OCI-LY3 (cell line): Measurements from ENCODE around the gene RIOX2.

Experiments
- H2AFZ ChIP-seq: fragments of 200-600, 300-600 bp; shearing (Covaris generic); 2 replicates; pipeline ENCODE4 v1.6.0; 2014; ENCODE audit warnings: antibody characterized with exemption, low read depth, low read length
- H3K27ac ChIP-seq: fragments of 200-600, 300-600 bp; sonication (generic); 2 replicates; pipeline ENCODE4 v1.5.1; 2014; ENCODE audit warnings: mild to moderate bottlenecking, low read length, moderate library complexity, mixed read lengths
- H3K27me3 ChIP-seq: fragments of 200-600, 300-600 bp; sonication (generic); 2 replicates; pipeline ENCODE4 v1.6.1; 2014; ENCODE audit warnings: low read depth, low read length, mixed read lengths
- H3K36me3 ChIP-seq: fragments of 200-600, 300-600 bp; sonication (generic); replicated peaks from 2 replicates; pipeline ENCODE3; 2014; ENCODE audit warnings: low read depth, low read length, mixed read lengths
- H3K4me1 ChIP-seq: fragments of 300-600, 200-600 bp; sonication (generic); 2 replicates; pipeline ENCODE4 v1.6.1; 2014; ENCODE audit warnings: low read length, mixed read lengths
- H3K4me2 ChIP-seq: fragments of 200-600, 300-600 bp; sonication (generic); 2 replicates; pipeline ENCODE4 v1.6.1; 2014; ENCODE audit warnings: low read length, mixed read lengths
- H3K4me3 ChIP-seq: fragments of 300-600, 200-600 bp; sonication (generic); 2 replicates; pipeline ENCODE4 v1.5.1; 2014; ENCODE audit warnings: antibody characterized with exemption, mild to moderate bottlenecking, low read length, moderate library complexity
- H3K79me2 ChIP-seq: fragments of 300-600, 200-600 bp; shearing (Covaris generic); 2 replicates; pipeline ENCODE4 v1.6.1; 2014; ENCODE audit warnings: mild to moderate bottlenecking, low read length, mixed read lengths
- H3K9ac ChIP-seq: fragments of 300-600, 200-600 bp; shearing (Covaris generic); 2 replicates; pipeline ENCODE4 v1.6.0; 2014; ENCODE audit warnings: mild to moderate bottlenecking, low read length, moderate library complexity
- H3K9me3 ChIP-seq: fragments of 200-600, 300-600 bp; shearing (Covaris generic); 2 replicates; pipeline ENCODE4 v1.6.1; 2014; ENCODE audit warnings: low read length, mixed read lengths; ENCODE audit not compliant: insufficient read depth
- H4K20me1 ChIP-seq: fragments of 200-600, 300-600 bp; sonication (generic); 2 replicates; pipeline ENCODE4 v1.6.1; 2016; ENCODE audit warnings: low read length, mixed read lengths; ENCODE audit not compliant: insufficient read depth
- EZH2phosphoT487 ChIP-seq: fragments of 200-600 bp; shearing (Covaris generic); IDR thresholded peaks from 2 replicates; pipeline ENCODE4 v1.6.1; 2018; ENCODE audit warnings: antibody characterized with exemption, mixed run types, low read depth
- TF ChIP-seq, protein P1 (sequence below): fragments of 200-600, 300-600 bp; sonication (generic); IDR thresholded peaks from 2 replicates; pipeline ENCODE4 v1.5.1; 2014; ENCODE audit warnings: antibody characterized with exemption, low read length, low read depth

RIOX2 gene

DNA sequence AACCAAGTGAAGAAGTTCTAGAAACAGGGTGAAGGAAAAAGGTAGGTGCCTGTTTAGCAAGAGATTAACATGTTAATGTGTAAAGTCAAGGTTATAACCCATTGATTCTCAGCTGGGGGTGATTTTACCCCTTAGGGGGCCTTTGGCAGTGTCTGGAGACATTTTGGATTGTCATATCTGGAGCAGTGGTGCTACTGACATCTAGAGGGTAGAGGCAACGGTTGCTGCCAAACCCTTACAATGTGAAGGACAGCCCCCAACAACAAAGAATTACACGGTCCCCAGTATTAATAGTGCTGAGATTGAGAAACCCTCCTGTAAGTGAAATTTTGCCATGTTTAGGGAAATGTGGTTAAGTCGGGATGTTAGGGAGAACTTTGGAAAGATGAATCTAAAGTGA lies 75.7 kb downstream of the RIOX2 start:
- no peak for TF ChIP-seq EZH2phosphoT487
- TF ChIP-seq, protein P1, sequence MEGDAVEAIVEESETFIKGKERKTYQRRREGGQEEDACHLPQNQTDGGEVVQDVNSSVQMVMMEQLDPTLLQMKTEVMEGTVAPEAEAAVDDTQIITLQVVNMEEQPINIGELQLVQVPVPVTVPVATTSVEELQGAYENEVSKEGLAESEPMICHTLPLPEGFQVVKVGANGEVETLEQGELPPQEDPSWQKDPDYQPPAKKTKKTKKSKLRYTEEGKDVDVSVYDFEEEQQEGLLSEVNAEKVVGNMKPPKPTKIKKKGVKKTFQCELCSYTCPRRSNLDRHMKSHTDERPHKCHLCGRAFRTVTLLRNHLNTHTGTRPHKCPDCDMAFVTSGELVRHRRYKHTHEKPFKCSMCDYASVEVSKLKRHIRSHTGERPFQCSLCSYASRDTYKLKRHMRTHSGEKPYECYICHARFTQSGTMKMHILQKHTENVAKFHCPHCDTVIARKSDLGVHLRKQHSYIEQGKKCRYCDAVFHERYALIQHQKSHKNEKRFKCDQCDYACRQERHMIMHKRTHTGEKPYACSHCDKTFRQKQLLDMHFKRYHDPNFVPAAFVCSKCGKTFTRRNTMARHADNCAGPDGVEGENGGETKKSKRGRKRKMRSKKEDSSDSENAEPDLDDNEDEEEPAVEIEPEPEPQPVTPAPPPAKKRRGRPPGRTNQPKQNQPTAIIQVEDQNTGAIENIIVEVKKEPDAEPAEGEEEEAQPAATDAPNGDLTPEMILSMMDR = peak; percentile 49
- Histone ChIP-seq H3K4me3 (no peak overlapping the region), H3K27me3 (no peaks in the 10 kb centered on the region), H3K79me2 (no peaks in the 10 kb centered on the region), H3K27ac (no peak overlapping the region), H3K36me3 (no peaks in the 10 kb centered on the region), H3K4me2 (no peak overlapping the region), H4K20me1 (no peaks in the 10 kb centered on the region), H3K9ac (no peak overlapping the region), H3K9me3 (no peaks in the 10 kb centered on the region), H2AFZ (no peak overlapping the region), H3K4me1 (peaks cover 14% of the 10 kb centered on the region)

GRCh38 chr3:97896129-97896528 lies 76.1 kb downstream of the RIOX2 start:
- no peaks in the 10 kb centered on the region for H4K20me1 ChIP-seq
- TF ChIP-seq, protein P1 = no peak
- no peak for TF ChIP-seq EZH2phosphoT487
- H3K4me2 ChIP-seq = no peak overlapping the region

DNA sequence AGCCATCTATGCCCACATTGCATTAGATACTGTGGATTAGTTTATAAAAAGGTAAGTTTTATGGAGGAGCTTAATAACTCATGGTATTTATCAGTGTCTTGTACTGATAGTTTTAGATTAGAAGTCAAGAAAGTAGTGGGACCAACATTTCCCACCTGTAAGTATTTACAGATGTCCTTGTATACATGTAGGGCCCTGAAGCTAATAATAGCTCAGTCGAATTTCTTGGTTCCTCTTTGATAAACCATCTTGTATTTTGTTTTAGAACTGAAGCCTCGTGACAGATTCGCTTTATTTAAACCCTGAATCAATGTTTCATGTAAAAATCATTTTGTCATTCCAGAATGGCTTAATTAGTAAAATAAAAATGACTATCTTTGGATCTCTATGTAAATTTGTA lies 77.0 kb downstream of the RIOX2 start:
- Histone ChIP-seq H4K20me1 (no peaks in the 10 kb centered on the region), H3K36me3 (no peaks in the 10 kb centered on the region), H3K4me1 (peaks cover 21% of the 10 kb centered on the region), H3K27ac (no peak overlapping the region), H2AFZ (no peak overlapping the region), H3K4me2 (peak overlapping the region; percentile 32), H3K4me3 (no peak overlapping the region), H3K9ac (no peak overlapping the region), H3K27me3 (no peaks in the 10 kb centered on the region), H3K9me3 (no peaks in the 10 kb centered on the region), H3K79me2 (no peaks in the 10 kb centered on the region)
- TF ChIP-seq, protein P1 = no peak
- TF ChIP-seq EZH2phosphoT487 = no peak

More at GRCh38 chr3:97896129-97896528, 76.1 kb downstream of the RIOX2 start:
- no peaks in the 10 kb centered on the region for H3K36me3 ChIP-seq
- no peak overlapping the region for H3K27ac ChIP-seq
- no peaks in the 10 kb centered on the region for H3K27me3 ChIP-seq
- no peak overlapping the region for H2AFZ ChIP-seq
- H3K9ac ChIP-seq = no peak overlapping the region
- no peaks in the 10 kb centered on the region for H3K9me3 ChIP-seq
- no peaks in the 10 kb centered on the region for H3K79me2 ChIP-seq
- peaks cover 14% of the 10 kb centered on the region for H3K4me1 ChIP-seq
- no peak overlapping the region for H3K4me3 ChIP-seq

- no peak overlapping the region for H3K27ac ChIP-seq
- H3K79me2 ChIP-seq = no peaks in the 10 kb centered on the region
- TF ChIP-seq EZH2phosphoT487 = no peak
- TF ChIP-seq, protein P1 = no peak
These were observed 79.4 kb downstream of the RIOX2 start for GRCh38 chr3:97892852-97893251.

More at GRCh38 chr3:97892852-97893251, 79.4 kb downstream of the RIOX2 start:
- Histone ChIP-seq H3K9ac (no peak overlapping the region), H3K4me1 (peaks cover 21% of the 10 kb centered on the region), H3K36me3 (no peaks in the 10 kb centered on the region), H3K27me3 (no peaks in the 10 kb centered on the region), H3K4me3 (no peak overlapping the region), H3K4me2 (no peak overlapping the region), H3K9me3 (no peaks in the 10 kb centered on the region), H4K20me1 (no peaks in the 10 kb centered on the region), H2AFZ (no peak overlapping the region)
